Lower leg skin (tissue), 3 donors: ENCODE measurements around the gene AQP12A.

ENCODE experiments used
- CTCF ChIP-seq, 3 donors: fragments of 450-650 bp; IDR thresholded peaks; one replicate each; pipeline ENCODE4 v1.5.1; 2016; ENCODE audit warnings: antibody characterized with exemption in 3 of 3, mild to moderate bottlenecking in 3 of 3, moderate library complexity in 2 of 3
- POLR2A ChIP-seq, 2 donors: fragments of 450-650 bp; IDR thresholded peaks; one replicate each; pipeline ENCODE4 v1.6.1; 2016 to 2017; ENCODE audit warnings: antibody characterized with exemption in 2 of 2, mild to moderate bottlenecking in 1 of 2, moderate library complexity in 1 of 2

- TF ChIP-seq CTCF (IDR thresholded peaks at IDR 0.05): no peak
- TF ChIP-seq POLR2A (IDR thresholded peaks at IDR 0.05): no peak
These were observed 47.9 kb upstream of the AQP12A start for GRCh38 chr2:240643811-240644150.
